ENCODE data around the gene FIGLA.

FIGLA gene

GRCh38 chr2:70779491-70779890 lies 11.0 kb downstream of the FIGLA start:
- Histone ChIP-seq H3K27ac (replicated peaks) (no peak overlapping the region), H3K4me3 (replicated peaks; ENCODE audit: insufficient read depth, low read length) (no peak overlapping the region), H3K27me3 (ENCODE audit: insufficient read depth, poor library complexity, severe bottlenecking) (peaks cover 2% of the 10 kb centered on the region)
- no peak for DNase-seq (ENCODE audit: low read depth in 1 of 2, low spot score in 1 of 2)
- no peak for TF ChIP-seq POLR2AphosphoS5 (IDR thresholded peaks at IDR 0.05; ENCODE audit: low read depth)
- TF ChIP-seq GABPA (IDR thresholded peaks at IDR 0.05; ENCODE audit: low read depth) = no peak
- TF ChIP-seq SPI1 (IDR thresholded peaks at IDR 0.05; ENCODE audit: borderline replicate concordance, low read depth) = no peak
- no peak for TF ChIP-seq REST (IDR thresholded peaks at IDR 0.05; ENCODE audit: insufficient replicate concordance, low read depth)
- TF ChIP-seq, protein P1, sequence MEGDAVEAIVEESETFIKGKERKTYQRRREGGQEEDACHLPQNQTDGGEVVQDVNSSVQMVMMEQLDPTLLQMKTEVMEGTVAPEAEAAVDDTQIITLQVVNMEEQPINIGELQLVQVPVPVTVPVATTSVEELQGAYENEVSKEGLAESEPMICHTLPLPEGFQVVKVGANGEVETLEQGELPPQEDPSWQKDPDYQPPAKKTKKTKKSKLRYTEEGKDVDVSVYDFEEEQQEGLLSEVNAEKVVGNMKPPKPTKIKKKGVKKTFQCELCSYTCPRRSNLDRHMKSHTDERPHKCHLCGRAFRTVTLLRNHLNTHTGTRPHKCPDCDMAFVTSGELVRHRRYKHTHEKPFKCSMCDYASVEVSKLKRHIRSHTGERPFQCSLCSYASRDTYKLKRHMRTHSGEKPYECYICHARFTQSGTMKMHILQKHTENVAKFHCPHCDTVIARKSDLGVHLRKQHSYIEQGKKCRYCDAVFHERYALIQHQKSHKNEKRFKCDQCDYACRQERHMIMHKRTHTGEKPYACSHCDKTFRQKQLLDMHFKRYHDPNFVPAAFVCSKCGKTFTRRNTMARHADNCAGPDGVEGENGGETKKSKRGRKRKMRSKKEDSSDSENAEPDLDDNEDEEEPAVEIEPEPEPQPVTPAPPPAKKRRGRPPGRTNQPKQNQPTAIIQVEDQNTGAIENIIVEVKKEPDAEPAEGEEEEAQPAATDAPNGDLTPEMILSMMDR (IDR thresholded peaks at IDR 0.05; ENCODE audit: insufficient read depth, low read length) = no peak

- no peak for DNase-seq (ENCODE audit: low read depth in 1 of 2, low spot score in 1 of 2)
- Histone ChIP-seq H3K27me3 (ENCODE audit: insufficient read depth, poor library complexity, severe bottlenecking) (peaks cover 9% of the 10 kb centered on the region), H3K4me3 (replicated peaks; ENCODE audit: insufficient read depth, low read length) (no peak overlapping the region), H3K27ac (replicated peaks) (no peak overlapping the region)
- TF ChIP-seq SPI1 (IDR thresholded peaks at IDR 0.05; ENCODE audit: borderline replicate concordance, low read depth) (no peak), GABPA (IDR thresholded peaks at IDR 0.05; ENCODE audit: low read depth) (no peak), POLR2AphosphoS5 (IDR thresholded peaks at IDR 0.05; ENCODE audit: low read depth) (no peak), REST (IDR thresholded peaks at IDR 0.05; ENCODE audit: insufficient replicate concordance, low read depth) (no peak)
- TF ChIP-seq, protein P1 (IDR thresholded peaks at IDR 0.05; ENCODE audit: insufficient read depth, low read length) = no peak
Measured at GRCh38 chr2:70778676-70779075, 11.8 kb downstream of the FIGLA start.

DNA sequence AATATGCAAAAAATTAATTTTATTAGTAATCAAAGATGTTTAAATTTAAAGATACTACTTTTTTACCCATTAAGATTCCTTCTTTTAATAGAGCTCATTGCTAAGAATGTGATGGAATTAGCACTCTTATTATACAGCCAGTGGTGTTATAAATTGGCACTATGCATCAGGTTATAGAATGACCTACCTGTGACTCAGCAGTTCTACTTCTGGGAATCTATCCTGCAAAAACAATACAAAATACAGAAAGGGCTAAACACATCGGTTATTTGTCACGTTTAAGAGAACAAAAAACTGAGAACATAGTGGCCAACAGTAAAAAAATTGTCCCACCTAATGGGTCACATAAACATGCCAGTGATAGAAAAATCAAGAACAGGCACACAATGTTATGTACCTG lies 13.0 kb downstream of the FIGLA start:
- DNase-seq (ENCODE audit: low read depth in 1 of 2, low spot score in 1 of 2) = no peak
- Histone ChIP-seq H3K27ac (replicated peaks) (no peak overlapping the region), H3K27me3 (ENCODE audit: insufficient read depth, poor library complexity, severe bottlenecking) (peaks cover 12% of the 10 kb centered on the region), H3K4me3 (replicated peaks; ENCODE audit: insufficient read depth, low read length) (no peak overlapping the region)
- TF ChIP-seq POLR2AphosphoS5 (IDR thresholded peaks at IDR 0.05; ENCODE audit: low read depth) (no peak), REST (IDR thresholded peaks at IDR 0.05; ENCODE audit: insufficient replicate concordance, low read depth) (no peak), SPI1 (IDR thresholded peaks at IDR 0.05; ENCODE audit: borderline replicate concordance, low read depth) (no peak), GABPA (IDR thresholded peaks at IDR 0.05; ENCODE audit: low read depth) (no peak)
- TF ChIP-seq, protein P1 (IDR thresholded peaks at IDR 0.05; ENCODE audit: insufficient read depth, low read length) = no peak

All from HL-60 (cell line).